Adipocyte (in vitro differentiated cells): ENCODE data around the gene AXIN2.

ENCODE experiments used
- DNase-seq: peaks from one replicate; pipeline ENCODE4 v3.0.0-alpha.2; 2015; ENCODE audit warnings: low read depth
- H3K27me3 ChIP-seq: replicated peaks from 2 replicates; pipeline ENCODE4 v1.7.0; 2013; ENCODE audit warnings: mild to moderate bottlenecking, low read length, moderate library complexity; ENCODE audit not compliant: control insufficient read depth, insufficient read depth
- H3K36me3 ChIP-seq: 2 replicates; pipeline ENCODE4 v1.7.0; 2013; ENCODE audit warnings: low read length, mild to moderate bottlenecking, moderate library complexity; ENCODE audit not compliant: control insufficient read depth, insufficient read depth, severe bottlenecking
- H3K4me1 ChIP-seq: 2 replicates; pipeline ENCODE4 v1.7.0; 2013; ENCODE audit warnings: mild to moderate bottlenecking, low read length, moderate library complexity; ENCODE audit not compliant: control insufficient read depth, insufficient read depth
- H3K4me3 ChIP-seq: 2 replicates; pipeline ENCODE4 v1.7.0; 2013; ENCODE audit warnings: mild to moderate bottlenecking, low read length, moderate library complexity
- H3K9ac ChIP-seq: 2 replicates; pipeline ENCODE4 v1.7.0; 2013; ENCODE audit warnings: mild to moderate bottlenecking, low read length, moderate library complexity
- H3K9me3 ChIP-seq: 2 replicates; pipeline ENCODE4 v1.7.0; 2013; ENCODE audit warnings: mild to moderate bottlenecking, low read length, moderate library complexity; ENCODE audit not compliant: control insufficient read depth

AXIN2 gene

DNA sequence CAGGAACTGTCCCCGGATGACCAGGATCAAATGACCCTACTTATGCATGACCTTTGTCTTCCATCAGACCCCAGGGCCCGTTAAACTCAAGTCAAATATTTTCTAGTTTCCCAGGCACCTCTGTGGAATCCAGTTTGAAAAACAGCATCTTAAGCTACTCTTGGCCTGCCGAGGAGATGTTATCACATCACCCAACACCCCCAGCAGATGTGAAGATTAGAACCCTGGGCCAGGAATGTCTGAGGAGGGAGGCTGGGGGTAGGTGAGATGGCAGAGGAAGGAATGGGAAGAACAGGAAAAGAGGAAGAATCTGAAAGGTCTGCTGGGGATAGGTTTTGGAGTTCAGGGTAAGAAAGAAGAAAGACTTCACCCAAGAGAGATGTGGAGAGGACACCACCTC lies 79.2 kb downstream of the AXIN2 start:
- H3K36me3 ChIP-seq: no peaks in the 10 kb centered on the region

DNA sequence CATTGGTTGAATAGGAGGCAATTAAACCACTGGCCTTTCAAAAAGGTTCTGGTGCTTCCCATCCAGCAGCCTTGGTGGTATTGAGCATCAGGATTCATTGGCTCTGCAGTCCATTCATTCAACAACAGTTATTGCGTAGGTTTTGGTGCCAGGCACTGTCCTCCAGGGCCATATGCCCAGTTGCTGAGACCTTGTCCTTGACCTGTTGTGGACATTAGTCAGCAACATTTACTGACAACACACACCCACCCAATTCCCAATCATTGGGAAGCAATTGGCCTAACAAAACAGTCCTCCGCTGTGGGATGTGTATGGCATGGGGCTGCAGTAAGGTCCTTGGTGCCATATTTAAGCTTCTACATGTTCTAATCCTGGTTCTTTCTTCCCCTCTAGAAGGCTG lies 82.2 kb downstream of the AXIN2 start:
- H3K4me1 ChIP-seq: no peaks in the 10 kb centered on the region
- no peak for DNase-seq
- peaks cover 16% of the 10 kb centered on the region for H3K27me3 ChIP-seq
- H3K36me3 ChIP-seq: no peaks in the 10 kb centered on the region
- H3K4me3 ChIP-seq: no peak overlapping the region
- no peak overlapping the region for H3K9ac ChIP-seq
- peaks cover 3% of the 10 kb centered on the region for H3K9me3 ChIP-seq

More for the DNA sequence above, 79.2 kb downstream of the AXIN2 start:
- DNase-seq: no peak
- no peak overlapping the region for H3K9ac ChIP-seq
- peaks cover 3% of the 10 kb centered on the region for H3K27me3 ChIP-seq
- H3K4me1 ChIP-seq: peaks cover 17% of the 10 kb centered on the region
- H3K4me3 ChIP-seq: no peak overlapping the region
- no peaks in the 10 kb centered on the region for H3K9me3 ChIP-seq
